ENCODE measurements around the gene AK9. TPM values are rescaled to one million over a fixed set of nuclear protein-coding genes. Genes with fewer than 3 reads are reported as not detected.
A peak's percentile ranks its signal among the peaks of the same experiment; 100 is the strongest.

The AK9 gene
- total and polyA plus RNA-seq, 2 of the 4 experiments (the other 2 are of a cell fraction): 1.7 to 1.8 TPM

GRCh38 chr6:109705258-109705657 lies 14.3 kb upstream of the AK9 start:
- H3K4me3 ChIP-seq (ENCODE audit: insufficient read depth, low read depth, low read length): no peak overlapping the region
- intact Hi-C loops (cut with micrococcal nuclease): loop anchor here (1.0 kb wide), 5 partner anchors 77 to 685 kb away; no protein-coding TSS in a partner anchor
- no peak overlapping the region for H3K27ac ChIP-seq (ENCODE audit: insufficient read depth, low read length)
- H4K20me1 ChIP-seq (ENCODE audit: insufficient read depth, low read length): no peaks in the 10 kb centered on the region
- H3K27me3 ChIP-seq (ENCODE audit: control insufficient read depth, insufficient read depth, low read length): no peaks in the 10 kb centered on the region
- in situ Hi-C loops (cut with MboI; ENCODE audit: low sequenced_read_pairs): no loop called here
- ChIA-PET CTCF (interaction anchor here (0.8 to 6.7 kb wide), 7 partner anchors 10 to 343 kb away, joined by 3 to 78 read pairs (median 5); no protein-coding TSS in a partner anchor), POLR2A (ENCODE audit: unreplicated experiment) (no interaction called here)
- H2BK15ac ChIP-seq (ENCODE audit: low read depth, low read length): no peak overlapping the region
- H3K9ac ChIP-seq (ENCODE audit: low read depth, low read length): no peak overlapping the region
- H3K14ac ChIP-seq (replicated peaks; ENCODE audit: low read depth, low read length): no peak overlapping the region
- no peak overlapping the region for H3K23ac ChIP-seq (ENCODE audit: low read depth, low read length)
- no peak overlapping the region for H2AK9ac ChIP-seq (replicated peaks; ENCODE audit: low read depth, low read length, poor library complexity)
- no peak overlapping the region for H2BK120ac ChIP-seq (ENCODE audit: low read depth, low read length)
- dilution Hi-C loops (cut with HindIII; ENCODE audit: low sequenced_read_pairs, unreplicated experiment): loop anchor here (25.0 kb wide), 1 partner anchor 332 kb away; no protein-coding TSS in a partner anchor
- H4K5ac ChIP-seq (ENCODE audit: low read depth, low read length): no peak overlapping the region
- DNase-seq (peak; percentile 88), ATAC-seq (ENCODE audit: low read depth) (peak; percentile 98)
- H3K9me1 ChIP-seq (ENCODE audit: insufficient read depth, low read length): 0 out of 2 replicates have a peak, but pooled peaks cover 3% of the 10 kb centered on the region
- 0 out of 4 replicates have a peak, but pooled peaks cover 0 to 2% of the 10 kb centered on the region in 2 experiments for H3K79me1 ChIP-seq (ENCODE audit: low read depth in 1 of 2, low read length in 2 of 2)
- H2AFZ ChIP-seq (replicated peaks; ENCODE audit: low read length, poor library complexity): no peak overlapping the region
- H3K56ac ChIP-seq (ENCODE audit: extremely low read depth, insufficient read depth, low read length): no peak overlapping the region
- no peak overlapping the region for H3K4me2 ChIP-seq (ENCODE audit: low read depth, low read length)
- no peaks in the 10 kb centered on the region for H3K9me3 ChIP-seq (ENCODE audit: control insufficient read depth, insufficient read depth, low read length)
- peak; percentile 100 for TF ChIP-seq SMC3 (IDR thresholded peaks at IDR 0.05; ENCODE audit: low read depth, low read length)
- no peak for TF ChIP-seq MAFK (IDR thresholded peaks at IDR 0.05; ENCODE audit: low read depth, low read length)
- no peak for TF ChIP-seq MXI1 (IDR thresholded peaks at IDR 0.05; ENCODE audit: borderline replicate concordance, low read depth, low read length)
- TF ChIP-seq USF2 (IDR thresholded peaks at IDR 0.05; ENCODE audit: low read depth, low read length): no peak
- TF ChIP-seq MAZ (IDR thresholded peaks at IDR 0.05; ENCODE audit: borderline replicate concordance, low read depth, low read length): 0 out of 2 replicates have a peak, but pooled peaks have one; percentile 20
- TF ChIP-seq CEBPB (IDR thresholded peaks at IDR 0.05; ENCODE audit: low read depth, low read length): no peak
- no peak for TF ChIP-seq FOS (IDR thresholded peaks at IDR 0.05; ENCODE audit: low read depth, low read length)
- TF ChIP-seq CTCF (conservative IDR thresholded peaks at IDR 0.05; ENCODE audit: low read depth, low read length): peak; percentile 100; the same call in 1 of the 2 replicates
- TF ChIP-seq CHD1 (IDR thresholded peaks at IDR 0.05; ENCODE audit: low read depth, low read length): no peak; the same call in 1 of the 2 replicates
- no peak for TF ChIP-seq RCOR1 (IDR thresholded peaks at IDR 0.05; ENCODE audit: insufficient replicate concordance, low read length)
- TF ChIP-seq ELK1 (IDR thresholded peaks at IDR 0.05; ENCODE audit: borderline replicate concordance, low read depth, low read length): no peak
- no peak for TF ChIP-seq RFX5 (IDR thresholded peaks at IDR 0.05; ENCODE audit: low read depth, low read length)
- peak; percentile 68; the same call in 1 of the 2 replicates for TF ChIP-seq POLR2A (IDR thresholded peaks at IDR 0.05; ENCODE audit: low read depth, low read length)
- TF ChIP-seq BHLHE40 (IDR thresholded peaks at IDR 0.05; ENCODE audit: low read depth, low read length): no peak
- TF ChIP-seq RAD21 (IDR thresholded peaks at IDR 0.05; ENCODE audit: low read length): peak; percentile 100
- no peak for TF ChIP-seq NFE2L2 (IDR thresholded peaks at IDR 0.05; ENCODE audit: low read depth, low read length)
- no peak overlapping the region for H3K18ac ChIP-seq (ENCODE audit: low read depth, low read length)
- no peaks in the 10 kb centered on the region for H3K36me3 ChIP-seq (ENCODE audit: control insufficient read depth, insufficient read depth, low read length)
- no peak overlapping the region for H2BK20ac ChIP-seq (ENCODE audit: low read depth, low read length)
- no peak overlapping the region for H2BK5ac ChIP-seq (ENCODE audit: low read depth, low read length, poor library complexity, severe bottlenecking)
- no peak overlapping the region for H2AK5ac ChIP-seq (ENCODE audit: low read depth, low read length)
- H4K91ac ChIP-seq (ENCODE audit: insufficient read depth, low read depth, low read length): no peak overlapping the region
- no TSS peak for BruUV-seq (replicated peaks)
- no peak overlapping the region for H4K8ac ChIP-seq (ENCODE audit: low read depth in 2 of 2, low read length in 2 of 2)
- H3K4me1 ChIP-seq (ENCODE audit: control insufficient read depth, insufficient read depth, low read length): no peaks in the 10 kb centered on the region
- no peak overlapping the region for H3K4ac ChIP-seq (ENCODE audit: low read depth, low read length)
- WGBS, 2 experiments (ENCODE audit: extremely low coverage in 2 of 2, insufficient read length in 1 of 2): no CpG with 5 or more reads among the region's 7 CpGs
